Stromal cell of bone marrow (primary cell): ENCODE data around the gene DUSP15.
"Not testable (repeated sequence)": the region's sequence is repeated elsewhere in the genome, so short reads cannot be mapped to it uniquely, and the experiment has no call there.

Experiments
- DNase-seq: peaks from one replicate; pipeline ENCODE4 v3.0.0-alpha.2; 2012; ENCODE audit warnings: low read depth

The DUSP15 gene

GRCh38 chr20:31822421-31823330, 47.7 kb downstream of the DUSP15 start:
- DNase-seq = no peak

- DNase-seq = no peak
Measured at GRCh38 chr20:31821427-31821826, 48.9 kb downstream of the DUSP15 start.

GRCh38 chr20:31820228-31820627, 50.1 kb downstream of the DUSP15 start:
- DNase-seq = no peak

GRCh38 chr20:31819083-31819784, 51.1 kb downstream of the DUSP15 start, which contains the start of gene MYLK2:
MYLK2 (plus strand) TSS chr20:31819356; CDS start chr20:31819581, 225 bp downstream.
- DNase-seq = no peak

- DNase-seq = no peak
Measured at GRCh38 chr20:31818376-31818908, 51.9 kb downstream of the DUSP15 start.

GRCh38 chr20:31817461-31817860, 52.9 kb downstream of the DUSP15 start:
- no peak for DNase-seq

- no peak for DNase-seq
Measured at GRCh38 chr20:31816221-31816620, 54.1 kb downstream of the DUSP15 start.

GRCh38 chr20:31815408-31816188, 54.7 kb downstream of the DUSP15 start:
- no peak for DNase-seq

- DNase-seq = not testable (repeated sequence)
Measured at GRCh38 chr20:31814142-31814541, 56.2 kb downstream of the DUSP15 start.

GRCh38 chr20:31813611-31814010, 56.7 kb downstream of the DUSP15 start:
- no peak for DNase-seq

- no peak for DNase-seq
Measured at GRCh38 chr20:31811796-31812728, 58.3 kb downstream of the DUSP15 start.

GRCh38 chr20:31811198-31811597, 59.1 kb downstream of the DUSP15 start:
- no peak for DNase-seq
